ENCODE data around the gene MAGI1. TPM values are rescaled to one million over a fixed set of nuclear protein-coding genes. Genes with fewer than 3 reads are reported as not detected.

Gene MAGI1
- total and polyA plus RNA-seq, 4 donors: 9.9 to 88.1 (median 24.6) TPM

DNA sequence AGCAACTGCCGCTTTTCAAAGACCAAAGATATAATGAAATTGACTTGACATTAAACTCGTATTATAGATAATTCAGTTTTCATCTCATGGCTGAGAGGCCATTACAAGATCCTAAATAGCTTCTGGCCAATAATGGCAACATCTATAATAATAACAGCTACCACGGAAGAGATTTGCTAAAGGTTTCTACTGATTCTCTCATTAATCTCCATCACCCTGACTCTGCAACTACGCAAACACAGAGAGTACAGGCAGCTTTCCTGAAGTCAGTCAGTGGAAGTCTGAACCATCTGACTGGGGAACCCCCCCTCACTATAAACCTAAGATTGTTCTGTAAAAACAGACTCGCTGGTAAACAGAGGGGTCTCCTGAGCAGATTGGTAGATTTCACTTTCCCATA is 257.1 kb downstream of the MAGI1 start:
- Histone ChIP-seq H3K9ac (ENCODE audit: insufficient read depth in 1 of 2, low read length in 2 of 2) (no peak overlapping the region), H3K36me3 (ENCODE audit: control insufficient read depth in 4 of 4, insufficient read depth in 4 of 4, low read length in 4 of 4) (no peaks in the 10 kb centered on the region), H3K27ac (ENCODE audit: low read depth in 1 of 2, low read length in 1 of 2) (no peak overlapping the region), H3K4me3 (no peak overlapping the region), H3K27me3 (ENCODE audit: control insufficient read depth in 3 of 3, insufficient read depth in 3 of 3, low read length in 2 of 3) (no peaks in the 10 kb centered on the region), H3K9me3 (ENCODE audit: control insufficient read depth in 4 of 4, insufficient read depth in 3 of 4, low read length in 3 of 4) (no peaks in the 10 kb centered on the region), H3K4me1 (ENCODE audit: control insufficient read depth in 5 of 5, insufficient read depth in 5 of 5, low read length in 5 of 5) (peaks cover 0 to 3% (median 0%) of the 10 kb centered on the region in 5 donors)
- TF ChIP-seq, protein P1, sequence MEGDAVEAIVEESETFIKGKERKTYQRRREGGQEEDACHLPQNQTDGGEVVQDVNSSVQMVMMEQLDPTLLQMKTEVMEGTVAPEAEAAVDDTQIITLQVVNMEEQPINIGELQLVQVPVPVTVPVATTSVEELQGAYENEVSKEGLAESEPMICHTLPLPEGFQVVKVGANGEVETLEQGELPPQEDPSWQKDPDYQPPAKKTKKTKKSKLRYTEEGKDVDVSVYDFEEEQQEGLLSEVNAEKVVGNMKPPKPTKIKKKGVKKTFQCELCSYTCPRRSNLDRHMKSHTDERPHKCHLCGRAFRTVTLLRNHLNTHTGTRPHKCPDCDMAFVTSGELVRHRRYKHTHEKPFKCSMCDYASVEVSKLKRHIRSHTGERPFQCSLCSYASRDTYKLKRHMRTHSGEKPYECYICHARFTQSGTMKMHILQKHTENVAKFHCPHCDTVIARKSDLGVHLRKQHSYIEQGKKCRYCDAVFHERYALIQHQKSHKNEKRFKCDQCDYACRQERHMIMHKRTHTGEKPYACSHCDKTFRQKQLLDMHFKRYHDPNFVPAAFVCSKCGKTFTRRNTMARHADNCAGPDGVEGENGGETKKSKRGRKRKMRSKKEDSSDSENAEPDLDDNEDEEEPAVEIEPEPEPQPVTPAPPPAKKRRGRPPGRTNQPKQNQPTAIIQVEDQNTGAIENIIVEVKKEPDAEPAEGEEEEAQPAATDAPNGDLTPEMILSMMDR (IDR thresholded peaks at IDR 0.05; ENCODE audit: control extremely low read depth, extremely low read depth): no peak
- ATAC-seq (ENCODE audit: insufficient read depth, low FRiP score) (no peak), DNase-seq (no peak)
- WGBS, 2 donors: 90 to 93% methylated on average over 5 of the region's 5 CpGs

DNA sequence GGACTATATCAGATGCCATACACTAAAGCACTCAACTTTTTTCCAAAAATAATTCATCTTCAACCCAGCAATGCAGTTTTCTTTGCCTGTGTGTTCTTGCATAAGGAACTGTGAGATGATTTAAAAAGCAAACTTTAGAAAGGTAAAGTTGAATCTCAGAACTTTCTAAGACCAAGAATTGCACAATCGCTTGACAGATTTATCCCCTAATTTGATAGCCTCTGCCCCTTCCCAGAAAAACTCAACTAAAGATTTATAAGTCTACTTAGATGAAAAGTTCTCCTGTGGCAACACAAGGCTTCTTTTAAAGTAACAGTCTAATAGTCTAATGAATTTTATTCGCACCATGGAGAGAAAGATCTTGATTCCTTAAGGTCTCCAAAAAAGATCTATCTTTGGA is 259.3 kb downstream of the MAGI1 start:
- H3K27ac ChIP-seq (ENCODE audit: low read depth in 1 of 2, low read length in 1 of 2): no peak overlapping the region
- peaks cover 0 to 3% (median 0%) of the 10 kb centered on the region in 5 donors for H3K4me1 ChIP-seq (ENCODE audit: control insufficient read depth in 5 of 5, insufficient read depth in 5 of 5, low read length in 5 of 5)
- no peak for ATAC-seq (ENCODE audit: insufficient read depth, low FRiP score)
- TF ChIP-seq, protein P1 (IDR thresholded peaks at IDR 0.05; ENCODE audit: control extremely low read depth, extremely low read depth): no peak
- no peaks in the 10 kb centered on the region for H3K36me3 ChIP-seq (ENCODE audit: control insufficient read depth in 4 of 4, insufficient read depth in 4 of 4, low read length in 4 of 4)
- H3K9me3 ChIP-seq (ENCODE audit: control insufficient read depth in 4 of 4, insufficient read depth in 3 of 4, low read length in 3 of 4): no peaks in the 10 kb centered on the region
- no peak for DNase-seq
- H3K27me3 ChIP-seq (ENCODE audit: control insufficient read depth in 3 of 3, insufficient read depth in 3 of 3, low read length in 2 of 3): no peaks in the 10 kb centered on the region
- 96 to 97% methylated on average over 2 of the region's 2 CpGs for WGBS, 2 donors
- H3K9ac ChIP-seq (ENCODE audit: insufficient read depth in 1 of 2, low read length in 2 of 2): no peak overlapping the region
- H3K4me3 ChIP-seq: no peak overlapping the region

DNA sequence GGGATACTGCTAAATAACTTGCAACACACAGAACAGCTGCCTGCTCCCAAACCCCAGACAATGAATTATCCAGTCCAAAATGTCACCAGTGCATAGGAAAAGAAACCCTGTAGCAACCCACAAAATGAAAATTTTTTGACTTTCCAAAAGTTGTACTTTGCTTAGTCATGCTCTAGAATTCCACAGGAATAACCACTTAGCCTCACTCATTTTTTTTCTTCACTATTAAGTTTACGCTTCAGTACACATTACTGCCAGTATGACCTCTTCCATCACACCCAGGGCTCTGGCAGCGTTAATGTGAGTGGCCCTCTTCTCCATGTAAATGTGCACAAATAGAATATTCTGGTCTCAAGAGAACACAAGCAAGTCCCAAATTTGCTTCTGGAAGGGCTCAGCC is 259.8 kb downstream of the MAGI1 start:
- TF ChIP-seq, protein P1 (IDR thresholded peaks at IDR 0.05; ENCODE audit: control extremely low read depth, extremely low read depth): no peak
- Histone ChIP-seq H3K27ac (ENCODE audit: low read depth in 1 of 2, low read length in 1 of 2) (no peak overlapping the region), H3K9me3 (ENCODE audit: control insufficient read depth in 4 of 4, insufficient read depth in 3 of 4, low read length in 3 of 4) (no peaks in the 10 kb centered on the region), H3K36me3 (ENCODE audit: control insufficient read depth in 4 of 4, insufficient read depth in 4 of 4, low read length in 4 of 4) (no peaks in the 10 kb centered on the region), H3K4me1 (ENCODE audit: control insufficient read depth in 5 of 5, insufficient read depth in 5 of 5, low read length in 5 of 5) (peaks cover 0 to 3% (median 0%) of the 10 kb centered on the region in 5 donors), H3K27me3 (ENCODE audit: control insufficient read depth in 3 of 3, insufficient read depth in 3 of 3, low read length in 2 of 3) (no peaks in the 10 kb centered on the region), H3K4me3 (no peak overlapping the region), H3K9ac (ENCODE audit: insufficient read depth in 1 of 2, low read length in 2 of 2) (no peak overlapping the region)
- WGBS, 2 donors: 78 to 87% methylated on average over 2 of the region's 2 CpGs
- no peak for ATAC-seq (ENCODE audit: insufficient read depth, low FRiP score)
- DNase-seq: no peak

DNA sequence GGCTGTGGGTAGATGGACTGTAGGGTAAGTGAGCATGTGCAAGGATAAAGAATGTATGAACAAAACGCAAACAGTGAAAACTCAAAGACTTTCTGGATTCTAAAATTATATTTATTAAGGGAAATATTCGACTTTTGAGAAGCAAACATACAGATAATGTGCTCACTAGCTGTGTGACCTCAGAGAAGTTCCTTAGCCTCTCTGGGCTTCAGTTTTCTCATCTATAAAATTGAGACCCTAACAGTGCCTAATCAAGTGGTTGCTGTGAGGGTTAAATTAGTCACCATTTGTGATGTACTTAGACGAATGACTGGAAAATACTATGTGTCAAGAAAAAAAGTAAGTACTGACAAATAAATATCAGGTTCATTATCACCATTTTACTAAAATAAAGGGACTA is 261.7 kb downstream of the MAGI1 start:
- DNase-seq (no peak), ATAC-seq (ENCODE audit: insufficient read depth, low FRiP score) (no peak)
- H3K27ac ChIP-seq (ENCODE audit: low read depth in 1 of 2, low read length in 1 of 2): no peak overlapping the region
- no peaks in the 10 kb centered on the region for H3K36me3 ChIP-seq (ENCODE audit: control insufficient read depth in 4 of 4, insufficient read depth in 4 of 4, low read length in 4 of 4)
- 86 to 91% methylated on average over 3 of the region's 3 CpGs for WGBS, 2 donors
- no peak overlapping the region for H3K9ac ChIP-seq (ENCODE audit: insufficient read depth in 1 of 2, low read length in 2 of 2)
- H3K4me1 ChIP-seq (ENCODE audit: control insufficient read depth in 5 of 5, insufficient read depth in 5 of 5, low read length in 5 of 5): peaks cover 0 to 3% (median 0%) of the 10 kb centered on the region in 5 donors
- H3K9me3 ChIP-seq (ENCODE audit: control insufficient read depth in 4 of 4, insufficient read depth in 3 of 4, low read length in 3 of 4): no peaks in the 10 kb centered on the region
- no peak overlapping the region for H3K4me3 ChIP-seq
- no peaks in the 10 kb centered on the region for H3K27me3 ChIP-seq (ENCODE audit: control insufficient read depth in 3 of 3, insufficient read depth in 3 of 3, low read length in 2 of 3)
- TF ChIP-seq, protein P1 (IDR thresholded peaks at IDR 0.05; ENCODE audit: control extremely low read depth, extremely low read depth): no peak

Data from lung (tissue), 12 donors.